HAP-1 (cell line): ENCODE results near the gene ZNF490.
"Not testable (repeated sequence)": the region's sequence is repeated elsewhere in the genome, so short reads cannot be mapped to it uniquely, and the experiment has no call there.

Source experiments
- DNase-seq, 2 experiments: peaks; one replicate each; pipeline ENCODE4 v3.0.0-alpha.2; 2016 to 2020; ENCODE audit warnings: low spot score in 2 of 2
- H3K27me3 ChIP-seq: fragments of 250-450 bp; sonication (Bioruptor Pico); 2 replicates; pipeline ENCODE4 v1.5.1; 2020; ENCODE audit warnings: low read depth, mild to moderate bottlenecking, moderate library complexity
- H3K36me3 ChIP-seq: fragments of 250-450 bp; sonication (Bioruptor Pico); replicated peaks from 2 replicates; pipeline ENCODE4 v1.5.1; 2020; ENCODE audit warnings: mild to moderate bottlenecking
- H3K4me1 ChIP-seq: fragments of 250-450 bp; sonication (Bioruptor Pico); 2 replicates; pipeline ENCODE4 v1.5.1; 2020; ENCODE audit warnings: mild to moderate bottlenecking
- H3K4me3 ChIP-seq: fragments of 250-450 bp; sonication (Bioruptor Pico); 2 replicates; pipeline ENCODE4 v1.5.1; 2020; ENCODE audit warnings: mild to moderate bottlenecking, moderate library complexity
- H3K9me3 ChIP-seq: fragments of 250-450 bp; sonication (Bioruptor Pico); 2 replicates; pipeline ENCODE4 v1.5.1; 2020; ENCODE audit warnings: mild to moderate bottlenecking, moderate library complexity
- in situ Hi-C: fragments of 300-500 bp; cut with MboI; formaldehyde crosslinking; loops from 3 replicates; pipeline ENCODE4 v1.14.3; 2020; ENCODE audit warnings: low sequenced_read_pairs, inconsistent platforms, mixed read lengths

The ZNF490 gene

DNA sequence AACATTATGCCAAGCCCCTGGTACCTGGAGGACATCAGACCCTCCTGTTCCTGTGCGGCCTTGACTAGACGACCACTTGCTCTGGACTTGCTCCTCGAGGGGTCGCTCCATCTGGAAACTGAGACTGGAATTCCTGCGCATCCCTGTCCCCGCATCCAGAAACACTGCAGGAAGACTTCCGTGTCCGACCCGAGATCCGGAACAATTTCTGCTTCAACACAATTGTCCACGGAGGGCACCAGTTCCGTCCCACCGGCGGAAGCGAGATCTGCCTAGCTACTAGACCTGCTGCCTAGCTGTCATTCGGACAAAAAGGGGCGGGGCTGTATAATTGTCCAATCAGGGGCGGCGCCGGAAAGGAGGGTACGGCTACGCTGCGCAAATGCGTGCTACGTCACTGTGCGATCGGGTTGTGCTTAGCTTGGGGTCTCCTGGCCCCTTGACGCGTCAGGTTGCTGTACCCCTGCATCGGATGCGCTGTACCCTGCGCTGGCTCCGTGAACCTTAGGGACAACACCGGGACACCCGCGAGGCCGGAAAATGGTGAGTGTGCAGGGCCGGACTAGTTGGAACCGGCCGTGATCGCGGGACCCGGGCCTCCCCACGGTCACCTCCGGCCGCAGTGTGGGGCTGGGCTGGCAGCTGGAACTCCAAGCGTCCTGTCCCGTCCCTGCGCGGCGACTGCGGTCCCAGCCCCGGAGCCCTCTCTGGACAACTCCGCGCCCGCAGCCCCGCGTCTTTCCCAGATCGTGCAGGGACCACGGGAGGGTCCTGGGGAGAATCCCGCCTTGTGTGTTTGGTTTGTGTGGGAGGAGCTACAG lies at the start of gene ZNF490, which contains the start of gene ZNF791:
Gene ZNF490, minus strand, starts transcription at position 274 of the 821 bp plus-strand sequence. Its CDS starts 133 bp downstream, at position 141.
Gene ZNF791, plus strand, starts transcription at position 381 of the 821 bp plus-strand sequence. Its CDS starts 160 bp downstream, at position 541.
- Histone ChIP-seq H3K36me3 (peaks cover 18% of the 10 kb centered on the region), H3K4me1 (peaks cover 5% of the 10 kb centered on the region), H3K4me3 (peak within 1 kb of the TSS; percentile 93), H3K27me3 (no peaks in the 10 kb centered on the region), H3K9me3 (no peaks in the 10 kb centered on the region)
- in situ Hi-C loops: no loop called here
- DNase-seq: peak; percentile 93 to 99

GRCh38 chr19:12657966-12658365 lies 47.4 kb upstream of the ZNF490 start:
- in situ Hi-C loops: no loop called here
- no peak for DNase-seq
- Histone ChIP-seq H3K4me3 (no peak overlapping the region), H3K9me3 (no peaks in the 10 kb centered on the region), H3K27me3 (no peaks in the 10 kb centered on the region), H3K36me3 (peaks cover 47% of the 10 kb centered on the region), H3K4me1 (no peaks in the 10 kb centered on the region)

DNA sequence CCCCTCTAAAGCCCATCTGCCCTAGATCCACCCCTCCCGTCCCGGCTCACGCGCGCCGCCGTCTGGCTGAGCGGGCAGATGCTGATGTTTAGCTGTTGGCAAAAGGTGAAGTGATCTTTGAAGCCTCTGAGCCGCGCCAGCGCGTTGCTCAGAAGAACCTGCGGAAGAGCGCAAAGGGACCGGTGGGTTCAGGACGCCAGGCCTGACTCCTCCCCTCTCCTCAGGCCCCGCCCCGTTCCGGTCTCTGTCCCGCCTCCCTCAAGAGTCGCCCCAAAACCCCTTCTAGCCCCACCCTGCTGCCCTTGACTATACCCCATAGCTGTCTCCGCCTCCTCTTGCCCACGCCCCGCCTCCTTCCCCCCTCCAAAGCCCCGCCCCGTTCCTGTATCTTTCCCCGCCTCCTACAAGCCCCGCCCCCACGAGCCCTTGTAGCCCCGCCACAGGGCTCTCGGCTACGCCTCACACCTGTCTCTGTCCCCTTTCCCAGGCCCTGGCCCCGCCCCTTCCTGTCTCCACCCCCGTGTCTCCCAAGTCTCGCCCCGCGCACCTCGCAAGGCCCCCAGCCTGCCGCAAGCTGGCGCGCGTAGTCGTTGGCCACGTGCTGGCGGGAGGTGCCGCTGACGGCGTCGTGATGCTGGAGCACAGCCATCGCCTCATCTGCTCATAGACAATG lies 46.4 kb upstream of the ZNF490 start:
- in situ Hi-C loops: no loop called here
- H3K4me3 ChIP-seq: no peak overlapping the region
- no peaks in the 10 kb centered on the region for H3K4me1 ChIP-seq
- no peaks in the 10 kb centered on the region for H3K9me3 ChIP-seq
- peaks cover 41% of the 10 kb centered on the region for H3K36me3 ChIP-seq
- H3K27me3 ChIP-seq: no peaks in the 10 kb centered on the region
- peak in 1 of 2 experiments; percentile 49 for DNase-seq

- no peak for DNase-seq
- Histone ChIP-seq H3K4me1 (no peaks in the 10 kb centered on the region), H3K27me3 (no peaks in the 10 kb centered on the region), H3K36me3 (peaks cover 30% of the 10 kb centered on the region), H3K4me3 (no peak overlapping the region), H3K9me3 (no peaks in the 10 kb centered on the region)
- in situ Hi-C loops: no loop called here
Measured at GRCh38 chr19:12655546-12655945, 44.9 kb upstream of the ZNF490 start.

DNA sequence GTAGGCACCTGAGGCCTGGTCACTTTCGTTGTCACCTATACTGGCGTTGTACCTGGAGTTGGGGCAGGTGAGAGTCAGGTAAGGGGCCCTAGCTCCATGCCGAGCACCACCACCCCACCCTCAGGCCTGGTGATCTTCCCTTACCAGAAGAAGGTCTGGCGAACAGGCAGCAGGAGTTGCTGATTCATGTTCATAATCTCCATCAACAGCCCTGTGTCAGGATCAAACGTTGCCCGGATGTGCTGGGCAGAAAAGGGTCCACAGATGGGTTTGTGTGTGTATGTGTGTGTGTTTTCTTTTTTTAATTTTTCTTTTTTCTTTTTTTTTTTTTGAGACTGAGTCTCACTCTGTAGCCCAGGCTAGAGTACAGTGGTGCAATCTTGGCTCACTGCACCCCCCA lies 41.6 kb upstream of the ZNF490 start:
- Histone ChIP-seq H3K9me3 (no peaks in the 10 kb centered on the region), H3K27me3 (no peaks in the 10 kb centered on the region), H3K36me3 (peaks cover 11% of the 10 kb centered on the region; the same call in 1 of the 2 replicates), H3K4me3 (no peak overlapping the region), H3K4me1 (no peaks in the 10 kb centered on the region)
- no peak for DNase-seq
- in situ Hi-C loops: no loop called here

DNA sequence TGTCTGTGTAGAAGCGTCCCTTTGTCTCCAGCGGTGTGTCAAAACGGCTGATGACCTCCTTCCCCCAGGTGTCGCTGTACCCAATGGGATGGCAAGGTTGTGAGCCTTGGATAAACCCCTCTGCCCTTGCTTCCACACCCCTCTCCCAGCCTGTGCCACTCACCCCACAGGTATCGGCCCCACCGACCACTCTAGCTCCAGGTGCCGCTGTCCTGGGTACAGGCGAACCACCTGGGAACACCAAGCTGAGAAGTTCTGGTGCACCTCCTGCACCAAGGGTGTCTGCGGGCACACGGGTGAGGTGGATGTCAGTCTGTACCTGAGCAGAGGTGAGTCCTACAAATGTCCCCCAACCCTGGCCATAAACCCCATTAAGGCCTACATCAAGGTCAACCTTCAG lies 39.3 kb upstream of the ZNF490 start:
- Histone ChIP-seq H3K27me3 (no peaks in the 10 kb centered on the region), H3K4me3 (no peak overlapping the region), H3K36me3 (no peaks in the 10 kb centered on the region), H3K9me3 (no peaks in the 10 kb centered on the region), H3K4me1 (no peaks in the 10 kb centered on the region)
- no peak for DNase-seq
- in situ Hi-C loops: no loop called here

DNA sequence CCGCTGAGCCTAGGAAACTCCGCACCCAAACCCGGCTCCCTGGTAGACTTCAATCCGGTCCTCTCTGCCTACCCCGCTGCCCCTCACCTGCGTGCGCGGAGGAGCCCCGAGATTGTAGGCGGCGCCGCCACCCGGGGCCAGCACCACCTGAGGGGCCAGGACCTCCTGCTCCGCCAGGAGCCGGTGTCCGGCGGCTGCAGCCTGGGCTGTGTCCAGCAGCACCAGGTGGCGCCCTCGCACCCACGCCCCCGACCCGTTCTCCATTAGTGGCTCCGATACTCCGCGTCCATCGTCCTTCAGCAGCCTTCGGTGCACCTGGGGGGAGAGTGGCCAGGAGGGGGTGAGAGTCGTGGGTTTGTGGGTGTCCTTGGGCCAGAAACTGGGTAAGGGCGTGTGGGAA lies 37.5 kb upstream of the ZNF490 start:
- Histone ChIP-seq H3K36me3 (no peaks in the 10 kb centered on the region), H3K9me3 (no peaks in the 10 kb centered on the region), H3K4me1 (no peaks in the 10 kb centered on the region), H3K27me3 (no peaks in the 10 kb centered on the region), H3K4me3 (no peak overlapping the region)
- DNase-seq: no peak
- in situ Hi-C loops: no loop called here

GRCh38 chr19:12647490-12648071 lies 37.0 kb upstream of the ZNF490 start:
- no peak overlapping the region for H3K4me3 ChIP-seq
- H3K4me1 ChIP-seq: no peaks in the 10 kb centered on the region
- H3K27me3 ChIP-seq: no peaks in the 10 kb centered on the region
- H3K36me3 ChIP-seq: no peaks in the 10 kb centered on the region
- peak in 1 of 2 experiments; percentile 44 for DNase-seq
- no peaks in the 10 kb centered on the region for H3K9me3 ChIP-seq
- in situ Hi-C loops: no loop called here

DNA sequence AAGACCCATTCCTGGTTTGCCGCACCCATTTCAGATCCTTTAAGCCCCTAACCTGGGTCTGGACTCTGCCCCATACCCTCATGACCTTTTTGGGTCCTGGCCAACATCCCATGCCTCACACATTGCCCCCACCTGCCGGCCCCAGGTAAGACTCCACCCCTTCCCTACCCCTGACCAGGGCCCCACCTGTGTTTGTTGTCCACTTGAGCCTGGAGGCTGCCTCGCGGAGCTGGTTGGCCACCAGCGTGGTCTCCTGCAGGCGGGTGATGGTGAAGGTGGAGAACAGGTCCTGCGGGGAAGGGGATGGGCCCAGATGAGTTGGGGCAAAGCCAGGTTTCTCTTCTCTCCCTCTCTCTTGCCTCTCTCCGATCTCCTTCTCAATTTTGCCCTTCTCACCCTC lies 36.4 kb upstream of the ZNF490 start:
- Histone ChIP-seq H3K4me3 (no peak overlapping the region), H3K4me1 (no peaks in the 10 kb centered on the region), H3K9me3 (no peaks in the 10 kb centered on the region), H3K27me3 (no peaks in the 10 kb centered on the region), H3K36me3 (no peaks in the 10 kb centered on the region)
- in situ Hi-C loops: no loop called here
- no peak for DNase-seq

GRCh38 chr19:12646551-12646950 lies 35.9 kb upstream of the ZNF490 start:
- in situ Hi-C loops: no loop called here
- Histone ChIP-seq H3K27me3 (no peaks in the 10 kb centered on the region), H3K4me3 (no peak overlapping the region), H3K9me3 (no peaks in the 10 kb centered on the region), H3K4me1 (no peaks in the 10 kb centered on the region), H3K36me3 (no peaks in the 10 kb centered on the region)
- DNase-seq: no peak

GRCh38 chr19:12643716-12644115 lies 33.1 kb upstream of the ZNF490 start:
- H3K27me3 ChIP-seq, H3K4me3 ChIP-seq, H3K4me1 ChIP-seq, in situ Hi-C loops, H3K36me3 ChIP-seq, DNase-seq, H3K9me3 ChIP-seq: not testable (repeated sequence)

DNA sequence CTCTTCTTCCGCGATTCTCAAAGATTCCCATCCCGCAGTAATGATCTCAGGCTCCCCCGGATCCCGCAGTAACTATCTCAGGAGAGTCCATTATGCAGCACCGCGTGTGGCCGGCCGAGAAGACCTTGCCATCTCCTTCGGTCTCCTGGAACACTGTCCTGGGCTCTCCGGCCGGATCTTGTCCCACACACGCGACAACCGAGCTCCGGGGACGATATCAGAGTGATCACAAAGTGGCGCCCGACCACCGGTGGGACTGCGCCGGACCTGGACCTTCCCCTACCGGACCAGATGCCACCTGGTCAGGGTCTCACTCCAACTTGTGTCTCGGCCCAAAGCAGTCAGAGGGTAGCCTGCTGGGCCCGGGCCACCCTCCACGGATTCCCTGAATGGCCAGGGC lies 31.9 kb upstream of the ZNF490 start:
- in situ Hi-C loops: no loop called here
- Histone ChIP-seq H3K36me3 (no peaks in the 10 kb centered on the region), H3K4me1 (no peaks in the 10 kb centered on the region), H3K4me3 (no peak overlapping the region), H3K9me3 (no peaks in the 10 kb centered on the region), H3K27me3 (no peaks in the 10 kb centered on the region)
- DNase-seq: no peak

GRCh38 chr19:12641456-12641855 lies 30.8 kb upstream of the ZNF490 start:
- Histone ChIP-seq H3K4me3 (no peak overlapping the region), H3K27me3 (no peaks in the 10 kb centered on the region), H3K4me1 (no peaks in the 10 kb centered on the region), H3K9me3 (no peaks in the 10 kb centered on the region), H3K36me3 (no peaks in the 10 kb centered on the region)
- no peak for DNase-seq
- in situ Hi-C loops: no loop called here
